Suprapubic skin (tissue), 4 donors: Measurements from ENCODE around the gene ITGA4. TPM values are rescaled to one million over a fixed set of nuclear protein-coding genes. Genes with fewer than 3 reads are reported as not detected.

Source experiments
- DNase-seq, 2 donors: peaks; one replicate each; pipeline ENCODE4 v3.0.0-alpha.2; 2019; ENCODE audit warnings: low spot score in 2 of 2
- H3K27ac ChIP-seq: fragments of 200-600 bp; sonication (generic); one replicate; pipeline ENCODE4 v1.5.1; 2019
- H3K27me3 ChIP-seq: fragments of 200-600 bp; sonication (generic); one replicate; pipeline ENCODE4 v1.5.1; 2019
- H3K36me3 ChIP-seq: fragments of 200-600 bp; sonication (generic); one replicate; pipeline ENCODE4 v1.5.1; 2019
- H3K4me1 ChIP-seq: fragments of 200-600 bp; sonication (generic); one replicate; pipeline ENCODE4 v1.5.1; 2019
- H3K4me3 ChIP-seq: fragments of 200-600 bp; sonication (generic); one replicate; pipeline ENCODE4 v1.5.1; 2019; ENCODE audit warnings: mild to moderate bottlenecking
- H3K9me3 ChIP-seq: fragments of 200-600 bp; sonication (generic); one replicate; pipeline ENCODE4 v1.5.1; 2019
- CTCF ChIP-seq, 2 donors: fragments of 200-600 bp in 1 of 2; fragments of 450-650 bp in 1 of 2; sonication (generic) in 1 of 2; IDR thresholded peaks; one replicate each; pipeline ENCODE4 v1.5.1; 2016 to 2019; ENCODE audit warnings: antibody characterized with exemption in 2 of 2, mild to moderate bottlenecking in 1 of 2, moderate library complexity in 1 of 2
- EP300 ChIP-seq: sonication (generic); formaldehyde crosslinking; IDR thresholded peaks from one replicate; pipeline ENCODE4 v1.6.1; 2017; ENCODE audit warnings: antibody characterized with exemption
- POLR2A ChIP-seq, 2 donors: fragments of 450-650 bp; IDR thresholded peaks; one replicate each; pipeline ENCODE4 v1.6.1; 2017; ENCODE audit warnings: antibody characterized with exemption in 2 of 2, mild to moderate bottlenecking in 2 of 2, moderate library complexity in 2 of 2
- POLR2AphosphoS5 ChIP-seq, 3 donors: sonication (generic); formaldehyde crosslinking; IDR thresholded peaks; one replicate each; pipeline ENCODE4 v1.6.1; 2017; ENCODE audit warnings: antibody characterized with exemption in 3 of 3
- WGBS: methylation state at CpG from one replicate; pipeline ENCODE4 v1.1.5; 2018; 5-methylcytosine and 5-hydroxymethylcytosine counted together
- total RNA-seq, 4 donors: library from RNA; depleted of rRNA; stranded (reverse); fragments of >200 nt; gene quantifications; one replicate each; pipeline ENCODE4 v1.1.0, GENCODE V29; 2016

The ITGA4 gene
- total RNA-seq, 4 donors from 2014 or later: 0.68 to 14.1 (median 0.95) TPM

GRCh38 chr2:181431674-181432073 lies 25.5 kb upstream of the ITGA4 start:
- no peaks in the 10 kb centered on the region for H3K9me3 ChIP-seq
- H3K4me3 ChIP-seq: no peak overlapping the region
- no peaks in the 10 kb centered on the region for H3K36me3 ChIP-seq
- H3K4me1 ChIP-seq: no peaks in the 10 kb centered on the region
- TF ChIP-seq POLR2A (IDR thresholded peaks at IDR 0.05) (no peak), CTCF (IDR thresholded peaks at IDR 0.05) (no peak), POLR2AphosphoS5 (IDR thresholded peaks at IDR 0.05) (no peak), EP300 (no peak)
- no peak for DNase-seq
- H3K27ac ChIP-seq: no peak overlapping the region
- H3K27me3 ChIP-seq: no peaks in the 10 kb centered on the region

DNA sequence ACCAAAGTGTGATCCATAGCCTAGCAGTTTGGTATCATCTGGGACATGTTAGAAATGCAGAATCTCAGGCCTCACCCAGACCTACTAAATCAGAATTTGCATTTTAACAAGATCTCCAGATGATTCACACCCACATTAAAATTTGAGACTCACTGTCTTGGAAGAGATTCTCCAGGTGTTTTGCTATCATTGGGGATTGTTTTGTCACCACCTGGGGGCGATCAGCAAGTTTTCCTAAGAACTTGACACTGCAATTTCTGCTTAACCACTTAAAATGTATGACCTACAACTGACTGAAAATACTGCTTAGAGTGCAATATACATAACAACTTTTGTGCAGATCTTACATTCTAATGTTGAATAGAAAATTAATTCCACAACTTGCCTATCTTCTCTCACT lies 18.9 kb upstream of the ITGA4 start:
- Histone ChIP-seq H3K9me3 (no peaks in the 10 kb centered on the region), H3K4me1 (no peaks in the 10 kb centered on the region), H3K4me3 (no peak overlapping the region), H3K27me3 (no peaks in the 10 kb centered on the region), H3K27ac (no peak overlapping the region), H3K36me3 (no peaks in the 10 kb centered on the region)
- TF ChIP-seq EP300: no peak
- TF ChIP-seq CTCF (IDR thresholded peaks at IDR 0.05): no peak
- TF ChIP-seq POLR2A (IDR thresholded peaks at IDR 0.05): no peak
- TF ChIP-seq POLR2AphosphoS5 (IDR thresholded peaks at IDR 0.05): no peak
- WGBS: 30% methylated on average over 1 of the region's 1 CpG
- no peak for DNase-seq

DNA sequence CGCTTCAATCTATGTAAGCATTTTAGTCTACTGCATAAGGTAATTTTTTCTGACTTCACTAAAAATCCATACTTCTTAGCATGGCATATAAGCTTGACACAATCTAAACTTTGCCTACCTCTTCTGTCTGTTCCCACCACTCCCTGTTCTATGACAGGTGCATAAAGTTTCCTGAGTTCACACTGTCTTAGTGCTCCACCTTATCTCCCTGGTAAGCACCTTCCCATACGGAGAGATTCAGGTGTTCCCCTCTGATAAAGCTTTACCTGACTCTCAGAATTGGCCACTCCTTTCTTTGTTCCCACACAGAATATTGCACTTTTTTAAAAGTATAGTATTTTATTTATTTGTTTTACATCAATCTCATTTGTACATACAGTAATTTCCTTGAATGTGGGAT lies 16.8 kb upstream of the ITGA4 start:
- no peaks in the 10 kb centered on the region for H3K27me3 ChIP-seq
- TF ChIP-seq POLR2A (IDR thresholded peaks at IDR 0.05) (no peak), EP300 (no peak), POLR2AphosphoS5 (IDR thresholded peaks at IDR 0.05) (no peak), CTCF (IDR thresholded peaks at IDR 0.05) (no peak)
- H3K27ac ChIP-seq: no peak overlapping the region
- no peaks in the 10 kb centered on the region for H3K4me1 ChIP-seq
- WGBS: 77% methylated on average over 2 of the region's 2 CpGs
- H3K36me3 ChIP-seq: no peaks in the 10 kb centered on the region
- DNase-seq: no peak
- no peaks in the 10 kb centered on the region for H3K9me3 ChIP-seq
- no peak overlapping the region for H3K4me3 ChIP-seq

GRCh38 chr2:181440919-181441318 lies 16.3 kb upstream of the ITGA4 start:
- no peak for DNase-seq
- WGBS: 57% methylated on average over 3 of the region's 3 CpGs
- H3K9me3 ChIP-seq: no peaks in the 10 kb centered on the region
- no peaks in the 10 kb centered on the region for H3K27me3 ChIP-seq
- no peaks in the 10 kb centered on the region for H3K4me1 ChIP-seq
- no peak overlapping the region for H3K27ac ChIP-seq
- TF ChIP-seq CTCF (IDR thresholded peaks at IDR 0.05): no peak
- TF ChIP-seq POLR2AphosphoS5 (IDR thresholded peaks at IDR 0.05): no peak
- no peak for TF ChIP-seq POLR2A (IDR thresholded peaks at IDR 0.05)
- TF ChIP-seq EP300: no peak
- no peaks in the 10 kb centered on the region for H3K36me3 ChIP-seq
- no peak overlapping the region for H3K4me3 ChIP-seq

DNA sequence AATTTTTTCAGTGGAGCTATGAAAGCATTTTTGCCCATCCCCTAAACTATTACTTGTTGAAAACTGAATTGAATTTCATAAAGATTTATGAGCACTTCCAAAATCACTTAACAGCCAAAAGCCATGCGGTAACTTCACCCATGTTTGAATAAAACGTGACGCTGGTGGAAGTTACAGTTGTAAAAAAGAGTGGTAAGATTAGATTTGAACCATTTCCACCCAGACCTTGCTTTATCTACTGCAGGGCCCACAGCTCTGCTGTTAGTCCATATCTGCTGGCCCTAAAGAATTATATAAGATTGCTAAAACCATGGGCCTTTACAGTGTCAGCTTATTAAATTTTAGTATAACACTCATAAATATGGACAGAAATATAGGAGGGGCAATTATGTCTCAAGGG lies 15.5 kb upstream of the ITGA4 start:
- Histone ChIP-seq H3K27me3 (no peaks in the 10 kb centered on the region), H3K36me3 (no peaks in the 10 kb centered on the region), H3K9me3 (no peaks in the 10 kb centered on the region), H3K27ac (no peak overlapping the region), H3K4me3 (no peak overlapping the region), H3K4me1 (no peaks in the 10 kb centered on the region)
- TF ChIP-seq POLR2A (IDR thresholded peaks at IDR 0.05): no peak
- no peak for TF ChIP-seq EP300
- TF ChIP-seq CTCF (IDR thresholded peaks at IDR 0.05): no peak
- no peak for TF ChIP-seq POLR2AphosphoS5 (IDR thresholded peaks at IDR 0.05)
- 48% methylated on average over 3 of the region's 3 CpGs for WGBS
- no peak for DNase-seq
